Measurements from ENCODE around the gene SMOC2. TPM values are rescaled to one million over a fixed set of nuclear protein-coding genes. Genes with fewer than 3 reads are reported as not detected.

Gene SMOC2
- total and polyA plus RNA-seq, 2 experiments from 2014 or later: 51.0 to 88.7 TPM

DNA sequence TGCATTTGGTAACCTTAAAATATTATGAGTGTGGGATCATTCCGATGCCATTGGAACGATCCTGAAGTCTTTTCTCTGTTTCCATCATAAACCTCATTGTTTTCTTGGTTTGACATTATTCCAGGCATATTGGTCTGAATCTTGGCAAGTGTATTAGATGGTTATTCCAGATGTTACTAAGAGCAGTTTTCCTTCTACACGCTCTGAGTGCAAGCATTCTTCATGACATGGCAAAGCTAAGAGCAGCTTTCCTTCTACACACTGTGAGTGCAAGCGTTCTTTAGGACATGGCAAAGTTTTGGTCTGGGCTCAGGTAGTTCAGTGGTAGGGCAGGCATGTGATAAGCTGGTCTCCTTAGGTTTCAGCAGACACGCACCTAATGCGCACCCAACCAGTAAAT lies 53.0 kb downstream of the SMOC2 start:
- Histone ChIP-seq H3K27me3 (no peaks in the 10 kb centered on the region), H3K36me3 (replicated peaks; ENCODE audit: insufficient read depth, low read depth) (no peaks in the 10 kb centered on the region), H3K9me2 (replicated peaks; ENCODE audit: insufficient read depth) (no peaks in the 10 kb centered on the region), H3K4me3 (no peak overlapping the region), H3K4me1 (ENCODE audit: insufficient read depth) (peaks cover 9% of the 10 kb centered on the region), H4K20me1 (ENCODE audit: insufficient read depth, poor library complexity, severe bottlenecking) (no peaks in the 10 kb centered on the region), H3K4me2 (no peak overlapping the region), H3K79me2 (no peaks in the 10 kb centered on the region), H3K27ac (no peak overlapping the region), H2AFZ (no peak overlapping the region), H3K9me3 (ENCODE audit: low read depth) (no peaks in the 10 kb centered on the region)
- DNase-seq (ENCODE audit: low spot score): no peak
- 90% methylated on average over 6 of the region's 6 CpGs for WGBS (ENCODE audit: low lambda C conversion rate, missing lambda C conversion rate)
- TF ChIP-seq EZH2phosphoT487 (IDR thresholded peaks at IDR 0.05; ENCODE audit: low read depth, severe bottlenecking, unreplicated experiment) (no peak), CTCF (IDR thresholded peaks at IDR 0.05; ENCODE audit: poor library complexity) (no peak), EZH2 (IDR thresholded peaks at IDR 0.05; ENCODE audit: borderline replicate concordance) (no peak)

DNA sequence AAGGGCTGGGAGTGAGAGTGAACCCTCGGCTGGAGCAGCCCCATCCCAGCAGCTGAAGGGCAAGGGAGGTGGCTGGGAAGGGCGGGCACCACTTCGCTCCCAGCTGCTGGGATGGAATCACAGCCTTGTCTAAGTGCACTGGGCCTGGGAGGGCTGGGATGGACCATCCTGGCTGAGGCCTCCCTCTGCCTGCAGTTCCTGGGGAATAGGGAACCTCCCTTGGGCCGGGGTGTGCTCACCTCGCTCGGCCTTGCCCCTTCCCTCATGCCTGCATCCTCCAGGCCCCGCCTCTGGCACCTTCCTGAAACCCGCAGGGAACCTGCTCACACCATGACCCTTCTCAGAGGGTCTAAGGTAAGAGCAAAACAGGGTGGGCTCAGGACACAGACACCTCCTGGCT lies 53.7 kb downstream of the SMOC2 start:
- no peak for TF ChIP-seq CTCF (IDR thresholded peaks at IDR 0.05; ENCODE audit: poor library complexity)
- TF ChIP-seq EZH2 (IDR thresholded peaks at IDR 0.05; ENCODE audit: borderline replicate concordance): no peak
- no peak for TF ChIP-seq EZH2phosphoT487 (IDR thresholded peaks at IDR 0.05; ENCODE audit: low read depth, severe bottlenecking, unreplicated experiment)
- H2AFZ ChIP-seq: no peak overlapping the region
- no peaks in the 10 kb centered on the region for H3K9me2 ChIP-seq (replicated peaks; ENCODE audit: insufficient read depth)
- H3K27ac ChIP-seq: no peak overlapping the region
- 95% methylated on average over 8 of the region's 8 CpGs for WGBS (ENCODE audit: low lambda C conversion rate, missing lambda C conversion rate)
- DNase-seq (ENCODE audit: low spot score): no peak
- no peaks in the 10 kb centered on the region for H4K20me1 ChIP-seq (ENCODE audit: insufficient read depth, poor library complexity, severe bottlenecking)
- H3K27me3 ChIP-seq: no peaks in the 10 kb centered on the region
- no peak overlapping the region for H3K4me3 ChIP-seq
- no peaks in the 10 kb centered on the region for H3K79me2 ChIP-seq
- no peaks in the 10 kb centered on the region for H3K36me3 ChIP-seq (replicated peaks; ENCODE audit: insufficient read depth, low read depth)
- H3K4me2 ChIP-seq: no peak overlapping the region
- H3K9me3 ChIP-seq (ENCODE audit: low read depth): no peaks in the 10 kb centered on the region
- H3K4me1 ChIP-seq (ENCODE audit: insufficient read depth): peaks cover 9% of the 10 kb centered on the region

- no peaks in the 10 kb centered on the region for H4K20me1 ChIP-seq (ENCODE audit: insufficient read depth, poor library complexity, severe bottlenecking)
- no peaks in the 10 kb centered on the region for H3K79me2 ChIP-seq
- no peak overlapping the region for H3K4me2 ChIP-seq
- WGBS (ENCODE audit: low lambda C conversion rate, missing lambda C conversion rate): 94% methylated on average over 13 of the region's 13 CpGs
- no peak for TF ChIP-seq EZH2phosphoT487 (IDR thresholded peaks at IDR 0.05; ENCODE audit: low read depth, severe bottlenecking, unreplicated experiment)
- no peak for TF ChIP-seq CTCF (IDR thresholded peaks at IDR 0.05; ENCODE audit: poor library complexity)
- no peak for TF ChIP-seq EZH2 (IDR thresholded peaks at IDR 0.05; ENCODE audit: borderline replicate concordance)
- no peak for DNase-seq (ENCODE audit: low spot score)
- H3K9me3 ChIP-seq (ENCODE audit: low read depth): no peaks in the 10 kb centered on the region
- H3K36me3 ChIP-seq (replicated peaks; ENCODE audit: insufficient read depth, low read depth): no peaks in the 10 kb centered on the region
- H3K27me3 ChIP-seq: no peaks in the 10 kb centered on the region
- H3K9me2 ChIP-seq (replicated peaks; ENCODE audit: insufficient read depth): no peaks in the 10 kb centered on the region
- H3K27ac ChIP-seq: no peak overlapping the region
- H2AFZ ChIP-seq: no peak overlapping the region
- H3K4me1 ChIP-seq (ENCODE audit: insufficient read depth): peaks cover 9% of the 10 kb centered on the region
- H3K4me3 ChIP-seq: no peak overlapping the region
Observed at GRCh38 chr6:168495133-168495532, 54.1 kb downstream of the SMOC2 start.

DNA sequence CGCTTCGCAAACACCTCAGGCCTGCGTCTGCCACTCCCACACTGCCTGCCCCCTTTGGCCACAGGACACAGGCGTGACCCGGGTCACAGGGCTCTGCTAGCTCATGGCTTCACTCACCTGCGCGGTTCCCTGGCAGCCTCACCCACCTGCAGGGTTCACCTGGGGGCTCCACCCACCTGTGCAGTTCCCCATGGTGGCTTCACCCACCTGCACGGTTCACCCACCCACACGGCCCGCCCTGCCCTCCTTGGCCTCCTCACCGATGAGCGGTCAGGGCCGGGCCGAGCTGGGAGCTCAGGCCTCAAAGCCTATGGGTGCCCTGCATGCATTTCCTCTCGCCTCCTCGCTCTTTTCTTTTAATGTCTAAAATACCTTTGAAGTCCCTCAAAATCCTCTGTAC lies 54.7 kb downstream of the SMOC2 start:
- Histone ChIP-seq H3K27me3 (peaks cover 3% of the 10 kb centered on the region), H3K9me3 (ENCODE audit: low read depth) (no peaks in the 10 kb centered on the region)
- WGBS (ENCODE audit: low lambda C conversion rate, missing lambda C conversion rate): 90% methylated on average over 16 of the region's 16 CpGs

More for the DNA sequence above, 54.7 kb downstream of the SMOC2 start:
- TF ChIP-seq CTCF (IDR thresholded peaks at IDR 0.05; ENCODE audit: poor library complexity): no peak
- no peak for TF ChIP-seq EZH2phosphoT487 (IDR thresholded peaks at IDR 0.05; ENCODE audit: low read depth, severe bottlenecking, unreplicated experiment)
- no peak for TF ChIP-seq EZH2 (IDR thresholded peaks at IDR 0.05; ENCODE audit: borderline replicate concordance)
- H4K20me1 ChIP-seq (ENCODE audit: insufficient read depth, poor library complexity, severe bottlenecking): no peaks in the 10 kb centered on the region
- peaks cover 9% of the 10 kb centered on the region for H3K4me1 ChIP-seq (ENCODE audit: insufficient read depth)
- no peak for DNase-seq (ENCODE audit: low spot score)
- H3K36me3 ChIP-seq (replicated peaks; ENCODE audit: insufficient read depth, low read depth): no peaks in the 10 kb centered on the region
- H3K4me3 ChIP-seq: no peak overlapping the region
- H3K79me2 ChIP-seq: no peaks in the 10 kb centered on the region
- no peak overlapping the region for H3K4me2 ChIP-seq
- H3K9me2 ChIP-seq (replicated peaks; ENCODE audit: insufficient read depth): no peaks in the 10 kb centered on the region
- H2AFZ ChIP-seq: no peak overlapping the region
- no peak overlapping the region for H3K27ac ChIP-seq
